ENCODE results near the gene PIAS1. TPM values are rescaled to one million over a fixed set of nuclear protein-coding genes. Genes with fewer than 3 reads are reported as not detected.

The PIAS1 gene
- total RNA-seq, 1 experiment from 2014 or later, result 25.9 TPM

DNA sequence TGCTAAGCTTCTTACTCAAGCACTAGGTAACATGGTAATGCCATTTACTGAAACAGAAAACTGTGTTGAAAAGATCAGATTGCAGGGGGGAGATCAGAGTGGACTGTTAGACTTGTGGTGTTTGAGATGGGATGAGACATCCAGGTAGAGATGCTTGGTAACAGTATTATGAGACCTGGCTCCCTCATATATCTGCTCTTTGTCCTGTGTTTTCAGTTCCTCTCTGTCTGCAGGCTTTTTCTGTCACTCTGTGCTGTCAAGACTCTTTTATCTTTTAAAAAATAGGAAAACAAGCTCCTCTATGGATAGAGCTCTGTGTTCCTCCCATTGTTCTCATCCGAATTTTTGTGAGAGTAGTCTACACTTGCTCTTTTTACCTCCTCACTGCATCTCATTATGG lies 103.0 kb downstream of the PIAS1 start (continued):
- TF ChIP-seq, protein P1, sequence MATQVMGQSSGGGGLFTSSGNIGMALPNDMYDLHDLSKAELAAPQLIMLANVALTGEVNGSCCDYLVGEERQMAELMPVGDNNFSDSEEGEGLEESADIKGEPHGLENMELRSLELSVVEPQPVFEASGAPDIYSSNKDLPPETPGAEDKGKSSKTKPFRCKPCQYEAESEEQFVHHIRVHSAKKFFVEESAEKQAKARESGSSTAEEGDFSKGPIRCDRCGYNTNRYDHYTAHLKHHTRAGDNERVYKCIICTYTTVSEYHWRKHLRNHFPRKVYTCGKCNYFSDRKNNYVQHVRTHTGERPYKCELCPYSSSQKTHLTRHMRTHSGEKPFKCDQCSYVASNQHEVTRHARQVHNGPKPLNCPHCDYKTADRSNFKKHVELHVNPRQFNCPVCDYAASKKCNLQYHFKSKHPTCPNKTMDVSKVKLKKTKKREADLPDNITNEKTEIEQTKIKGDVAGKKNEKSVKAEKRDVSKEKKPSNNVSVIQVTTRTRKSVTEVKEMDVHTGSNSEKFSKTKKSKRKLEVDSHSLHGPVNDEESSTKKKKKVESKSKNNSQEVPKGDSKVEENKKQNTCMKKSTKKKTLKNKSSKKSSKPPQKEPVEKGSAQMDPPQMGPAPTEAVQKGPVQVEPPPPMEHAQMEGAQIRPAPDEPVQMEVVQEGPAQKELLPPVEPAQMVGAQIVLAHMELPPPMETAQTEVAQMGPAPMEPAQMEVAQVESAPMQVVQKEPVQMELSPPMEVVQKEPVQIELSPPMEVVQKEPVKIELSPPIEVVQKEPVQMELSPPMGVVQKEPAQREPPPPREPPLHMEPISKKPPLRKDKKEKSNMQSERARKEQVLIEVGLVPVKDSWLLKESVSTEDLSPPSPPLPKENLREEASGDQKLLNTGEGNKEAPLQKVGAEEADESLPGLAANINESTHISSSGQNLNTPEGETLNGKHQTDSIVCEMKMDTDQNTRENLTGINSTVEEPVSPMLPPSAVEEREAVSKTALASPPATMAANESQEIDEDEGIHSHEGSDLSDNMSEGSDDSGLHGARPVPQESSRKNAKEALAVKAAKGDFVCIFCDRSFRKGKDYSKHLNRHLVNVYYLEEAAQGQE (IDR thresholded peaks at IDR 0.05; ENCODE audit: low read depth), result no peak
- TF ChIP-seq ZFX (IDR thresholded peaks at IDR 0.05) (no peak), JUND (IDR thresholded peaks at IDR 0.05) (no peak)

DNA sequence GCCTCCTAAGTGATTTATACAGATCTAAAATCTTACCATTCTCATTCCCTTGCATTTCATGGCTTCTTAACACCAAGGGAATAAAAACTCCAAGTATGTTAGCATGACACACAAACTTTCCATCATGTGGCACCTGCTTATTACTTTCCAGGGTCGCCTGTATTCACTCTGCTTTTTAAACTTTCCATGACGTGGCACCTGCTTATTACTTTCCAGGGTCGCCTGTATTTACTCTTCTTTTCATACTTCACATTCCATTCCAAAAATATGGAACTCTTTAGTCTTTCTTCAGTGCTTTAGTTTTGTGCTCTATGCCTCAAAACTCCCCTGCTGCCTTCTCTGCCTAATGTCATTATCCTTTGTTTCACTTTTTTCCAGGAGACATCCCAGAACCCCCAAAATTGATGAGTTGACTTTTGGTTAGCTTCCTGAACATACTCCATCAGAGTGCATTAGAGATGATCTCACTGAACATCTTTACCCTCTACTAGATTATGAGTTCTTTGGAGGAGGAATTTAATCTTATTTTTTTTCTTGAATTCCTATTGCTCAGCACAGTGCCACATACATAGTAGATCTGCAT lies 104.0 kb downstream of the PIAS1 start:
- Histone ChIP-seq H4K20me1 (ENCODE audit: insufficient read depth) (no peaks in the 10 kb centered on the region), H2AFZ (ENCODE audit: low read depth, low read length, poor library complexity, severe bottlenecking) (no peak overlapping the region), H3K27me3 (ENCODE audit: insufficient read depth, low read length) (no peaks in the 10 kb centered on the region), H3K4me2 (ENCODE audit: low read length) (no peak overlapping the region), H3K79me2 (ENCODE audit: insufficient read depth, low read length) (no peaks in the 10 kb centered on the region), H3K9me3 (ENCODE audit: control insufficient read depth in 1 of 2, insufficient read depth in 1 of 2, low read depth in 1 of 2, low read length in 2 of 2) (no peaks in the 10 kb centered on the region), H3K27ac (ENCODE audit: low read depth, low read length) (no peak overlapping the region), H3K4me1 (ENCODE audit: control insufficient read depth in 1 of 2, insufficient read depth in 2 of 2, low read length in 2 of 2) (no peaks in the 10 kb centered on the region), H3K9me2 (ENCODE audit: insufficient read depth) (no peaks in the 10 kb centered on the region), H3K9ac (ENCODE audit: low read length) (no peak overlapping the region), H3K36me3 (ENCODE audit: control insufficient read depth in 1 of 2, insufficient read depth in 2 of 2, low read length in 2 of 2) (no peaks in the 10 kb centered on the region), H3K4me3 (replicated peaks in 1 of 2; ENCODE audit: low read depth in 1 of 2, low read length in 2 of 2) (no peak overlapping the region)
- ChIA-PET RAD21 (ENCODE audit: low non-redundant PET in 1 of 2, low total read pairs in 2 of 2, uncharacterized antibody in 2 of 2, unreplicated experiment in 2 of 2) (no interaction called here), CTCF (no interaction called here), POLR2A (no interaction called here)
- intact Hi-C loops (cut with micrococcal nuclease), result no loop called here
- ATAC-seq, result no peak
- TF ChIP-seq SIN3A (IDR thresholded peaks at IDR 0.05; ENCODE audit: low read depth) (no peak), ELF1 (IDR thresholded peaks at IDR 0.05; ENCODE audit: borderline replicate concordance, low read depth) (no peak), EZH2phosphoT487 (IDR thresholded peaks at IDR 0.05; ENCODE audit: borderline replicate concordance) (no peak), ZNF274 (IDR thresholded peaks at IDR 0.05; ENCODE audit: low read depth, low read length) (no peak), POLR2A (IDR thresholded peaks at IDR 0.05; ENCODE audit: borderline replicate concordance, extremely low read depth, insufficient read depth, insufficient read length) (no peak), SRF (IDR thresholded peaks at IDR 0.05; ENCODE audit: low read depth) (no peak), EZH2 (IDR thresholded peaks at IDR 0.05) (no peak), JUND (IDR thresholded peaks at IDR 0.05) (no peak)
- TF ChIP-seq, protein P2, sequence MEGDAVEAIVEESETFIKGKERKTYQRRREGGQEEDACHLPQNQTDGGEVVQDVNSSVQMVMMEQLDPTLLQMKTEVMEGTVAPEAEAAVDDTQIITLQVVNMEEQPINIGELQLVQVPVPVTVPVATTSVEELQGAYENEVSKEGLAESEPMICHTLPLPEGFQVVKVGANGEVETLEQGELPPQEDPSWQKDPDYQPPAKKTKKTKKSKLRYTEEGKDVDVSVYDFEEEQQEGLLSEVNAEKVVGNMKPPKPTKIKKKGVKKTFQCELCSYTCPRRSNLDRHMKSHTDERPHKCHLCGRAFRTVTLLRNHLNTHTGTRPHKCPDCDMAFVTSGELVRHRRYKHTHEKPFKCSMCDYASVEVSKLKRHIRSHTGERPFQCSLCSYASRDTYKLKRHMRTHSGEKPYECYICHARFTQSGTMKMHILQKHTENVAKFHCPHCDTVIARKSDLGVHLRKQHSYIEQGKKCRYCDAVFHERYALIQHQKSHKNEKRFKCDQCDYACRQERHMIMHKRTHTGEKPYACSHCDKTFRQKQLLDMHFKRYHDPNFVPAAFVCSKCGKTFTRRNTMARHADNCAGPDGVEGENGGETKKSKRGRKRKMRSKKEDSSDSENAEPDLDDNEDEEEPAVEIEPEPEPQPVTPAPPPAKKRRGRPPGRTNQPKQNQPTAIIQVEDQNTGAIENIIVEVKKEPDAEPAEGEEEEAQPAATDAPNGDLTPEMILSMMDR (IDR thresholded peaks at IDR 0.05 in 2 of 3, conservative IDR thresholded peaks at IDR 0.05 in 1 of 3; ENCODE audit: borderline replicate concordance in 1 of 3, insufficient read depth in 1 of 3, low read depth in 2 of 3, low read length in 2 of 3), result no peak
- no peak for DNase-seq (ENCODE audit: low read depth, low spot score)
- BruUV-seq (replicated peaks), result no TSS peak

All from HCT116 (cell line).